Activated CD4-positive, alpha-beta T cell treated with anti-CD3 and anti-CD28 coated beads, Interleukin-10, Interleukin-2, amounts not matched to agents 100 ng/mL and 50 ng/mL, durations not matched to agents 16 hours and 8 hours (primary cell): ENCODE results near the gene OGDH.
"Not testable (repeated sequence)": the region's sequence is repeated elsewhere in the genome, so short reads cannot be mapped to it uniquely, and the experiment has no call there.

Source experiments
- DNase-seq: peaks from one replicate; pipeline ENCODE4 v3.0.0-alpha.2; 2020

Gene OGDH

GRCh38 chr7:44673771-44674170 is 67.3 kb downstream of the OGDH start:
- DNase-seq = no peak

- no peak for DNase-seq
Measured at GRCh38 chr7:44674381-44674780, 68.0 kb downstream of the OGDH start.

GRCh38 chr7:44676776-44677175 is 70.3 kb downstream of the OGDH start:
- DNase-seq = no peak

GRCh38 chr7:44678101-44678470 is 71.7 kb downstream of the OGDH start:
- no peak for DNase-seq

- no peak for DNase-seq
Measured at GRCh38 chr7:44678471-44679179, 72.2 kb downstream of the OGDH start.

GRCh38 chr7:44681645-44682044 is 75.2 kb downstream of the OGDH start:
- no peak for DNase-seq

GRCh38 chr7:44685723-44686122 is 79.3 kb downstream of the OGDH start:
- DNase-seq = no peak

GRCh38 chr7:44689427-44689826 is 83.0 kb downstream of the OGDH start:
- DNase-seq = no peak

- no peak for DNase-seq
Measured at GRCh38 chr7:44693641-44694313, 87.3 kb downstream of the OGDH start.

- no peak for DNase-seq
Measured at GRCh38 chr7:44694326-44694725, 87.9 kb downstream of the OGDH start.

- DNase-seq = no peak
Measured at GRCh38 chr7:44694766-44695165, 88.3 kb downstream of the OGDH start.

GRCh38 chr7:44695756-44696155 is 89.3 kb downstream of the OGDH start:
- DNase-seq = no peak

- no peak for DNase-seq
Measured at GRCh38 chr7:44696728-44697127, 90.3 kb downstream of the OGDH start.

- DNase-seq = no peak
Measured at GRCh38 chr7:44697136-44698045, 91.0 kb downstream of the OGDH start.

- DNase-seq = no peak
Measured at GRCh38 chr7:44698046-44698580, 91.7 kb downstream of the OGDH start.

- not testable (repeated sequence) for DNase-seq
Measured at GRCh38 chr7:44699598-44699997, 93.2 kb downstream of the OGDH start.

GRCh38 chr7:44700322-44700721 is 93.9 kb downstream of the OGDH start:
- no peak for DNase-seq

- not testable (repeated sequence) for DNase-seq
Measured at GRCh38 chr7:44703391-44703790, 97.0 kb downstream of the OGDH start.

GRCh38 chr7:44703921-44704320 is 97.5 kb downstream of the OGDH start:
- DNase-seq = no peak

GRCh38 chr7:44705434-44705833 is 99.0 kb downstream of the OGDH start:
- no peak for DNase-seq

GRCh38 chr7:44706788-44707557 is 100.5 kb downstream of the OGDH start:
- DNase-seq = no peak

- DNase-seq = no peak
Measured at GRCh38 chr7:44707558-44708230, 101.3 kb downstream of the OGDH start.
